Muscle layer of colon (tissue), 2 donors: ENCODE results near the gene NKD2.

Source experiments
- H3K27ac ChIP-seq: one replicate; pipeline ENCODE4 v1.7.0; 2013; ENCODE audit warnings: low read depth, mild to moderate bottlenecking, low read length, moderate library complexity
- H3K27me3 ChIP-seq, 2 donors: one replicate each; pipeline ENCODE4 v1.7.0; 2013; ENCODE audit warnings: low read length in 2 of 2, mild to moderate bottlenecking in 2 of 2; ENCODE audit not compliant: insufficient read depth in 2 of 2, control insufficient read depth in 1 of 2
- H3K36me3 ChIP-seq: one replicate; pipeline ENCODE4 v1.7.0; 2013; ENCODE audit warnings: mild to moderate bottlenecking, low read length; ENCODE audit not compliant: insufficient read depth
- H3K4me1 ChIP-seq: one replicate; pipeline ENCODE4 v1.7.0; 2013; ENCODE audit warnings: mild to moderate bottlenecking, low read length; ENCODE audit not compliant: insufficient read depth
- H3K4me3 ChIP-seq, 2 donors: one replicate each; pipeline ENCODE4 v1.7.0; 2013; ENCODE audit warnings: low read length in 2 of 2, low read depth in 1 of 2, mild to moderate bottlenecking in 1 of 2, moderate library complexity in 1 of 2
- H3K9ac ChIP-seq: one replicate; pipeline ENCODE4 v1.7.0; 2013; ENCODE audit warnings: low read length
- H3K9me3 ChIP-seq: one replicate; pipeline ENCODE4 v1.7.0; 2013; ENCODE audit warnings: mild to moderate bottlenecking, low read length
- donor health status: abdominal sarcoma.
- donor health status: Adenocarcinoma of cecum.

The NKD2 gene

DNA sequence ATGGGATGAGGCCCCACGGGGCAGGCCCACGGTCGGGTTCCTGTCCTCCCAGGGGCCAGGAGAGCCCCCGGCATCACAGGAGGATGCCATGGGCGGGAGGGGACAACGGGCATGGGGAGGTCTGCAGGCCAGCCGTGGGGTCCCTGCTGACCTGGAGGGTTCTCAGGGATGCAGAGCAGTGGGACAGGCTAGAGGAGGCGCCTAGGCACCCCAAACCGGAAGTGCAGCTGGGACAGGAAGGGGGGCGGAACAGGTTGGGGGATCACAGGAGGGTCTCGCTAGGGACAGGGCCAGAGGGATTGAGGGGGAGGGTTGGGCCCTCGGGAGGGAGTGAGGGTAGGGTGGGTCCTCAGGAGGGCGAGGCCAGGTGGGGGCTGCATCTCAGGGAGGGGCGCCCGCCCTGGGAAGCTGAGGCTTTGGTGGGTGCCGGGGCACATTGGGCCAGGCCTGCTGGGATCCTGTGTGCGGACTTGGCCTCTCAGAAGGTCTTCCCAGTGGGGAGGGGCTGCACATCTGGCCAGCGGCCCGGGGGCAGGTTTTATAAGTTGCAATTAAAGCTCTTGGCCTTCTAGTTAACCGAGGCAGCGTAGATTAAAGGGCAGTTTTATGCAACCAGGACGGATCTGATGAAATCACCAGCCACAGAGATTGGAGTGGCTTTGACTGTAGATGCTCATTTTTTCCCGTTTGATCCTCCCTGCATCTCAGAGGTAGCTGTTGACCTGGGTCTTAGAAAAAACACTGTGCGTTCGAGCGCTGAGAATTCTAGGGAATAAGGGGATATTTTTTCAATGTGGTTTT, 20.1 kb downstream of the NKD2 start:
- Histone ChIP-seq H3K27ac (no peak overlapping the region), H3K4me1 (no peaks in the 10 kb centered on the region), H3K36me3 (no peaks in the 10 kb centered on the region), H3K9me3 (no peaks in the 10 kb centered on the region), H3K4me3 (no peak overlapping the region), H3K27me3 (peaks cover 0 to 4% of the 10 kb centered on the region in 2 donors), H3K9ac (no peak overlapping the region)

DNA sequence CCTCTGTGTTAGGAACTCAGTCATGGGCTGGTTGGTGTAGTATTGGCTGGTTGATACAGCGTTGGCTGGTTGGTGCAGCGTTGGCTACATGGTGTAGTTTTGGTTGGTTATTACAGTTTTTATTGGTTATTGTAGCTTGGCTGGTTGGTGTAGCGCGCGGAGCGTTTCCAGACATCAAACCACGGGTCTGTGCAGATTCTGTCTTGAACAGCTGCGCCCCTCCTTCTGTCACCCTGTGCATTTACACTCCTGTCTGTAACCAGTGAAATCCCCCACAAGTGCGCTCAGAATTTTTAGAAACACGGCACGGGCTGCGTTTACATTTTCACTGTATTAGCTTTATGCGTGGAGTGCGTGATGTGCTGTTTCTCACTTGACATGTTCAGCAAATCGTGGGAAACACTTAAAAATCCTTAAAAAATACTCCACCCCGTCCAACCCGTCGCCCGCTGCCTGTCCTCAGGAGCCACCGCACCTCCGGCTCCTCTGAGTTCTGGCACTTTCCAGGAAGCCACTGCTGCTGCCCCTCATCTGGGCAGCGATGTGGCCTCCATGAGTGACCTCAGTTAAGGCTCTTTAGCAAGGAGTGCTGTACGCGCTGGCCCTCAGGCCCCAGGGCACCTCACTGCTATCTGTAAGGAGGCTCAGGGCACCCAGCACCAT, 20.8 kb downstream of the NKD2 start:
- Histone ChIP-seq H3K4me1 (no peaks in the 10 kb centered on the region), H3K27me3 (peaks cover 0 to 4% of the 10 kb centered on the region in 2 donors), H3K9me3 (no peaks in the 10 kb centered on the region), H3K9ac (no peak overlapping the region), H3K27ac (no peak overlapping the region), H3K4me3 (no peak overlapping the region), H3K36me3 (no peaks in the 10 kb centered on the region)

DNA sequence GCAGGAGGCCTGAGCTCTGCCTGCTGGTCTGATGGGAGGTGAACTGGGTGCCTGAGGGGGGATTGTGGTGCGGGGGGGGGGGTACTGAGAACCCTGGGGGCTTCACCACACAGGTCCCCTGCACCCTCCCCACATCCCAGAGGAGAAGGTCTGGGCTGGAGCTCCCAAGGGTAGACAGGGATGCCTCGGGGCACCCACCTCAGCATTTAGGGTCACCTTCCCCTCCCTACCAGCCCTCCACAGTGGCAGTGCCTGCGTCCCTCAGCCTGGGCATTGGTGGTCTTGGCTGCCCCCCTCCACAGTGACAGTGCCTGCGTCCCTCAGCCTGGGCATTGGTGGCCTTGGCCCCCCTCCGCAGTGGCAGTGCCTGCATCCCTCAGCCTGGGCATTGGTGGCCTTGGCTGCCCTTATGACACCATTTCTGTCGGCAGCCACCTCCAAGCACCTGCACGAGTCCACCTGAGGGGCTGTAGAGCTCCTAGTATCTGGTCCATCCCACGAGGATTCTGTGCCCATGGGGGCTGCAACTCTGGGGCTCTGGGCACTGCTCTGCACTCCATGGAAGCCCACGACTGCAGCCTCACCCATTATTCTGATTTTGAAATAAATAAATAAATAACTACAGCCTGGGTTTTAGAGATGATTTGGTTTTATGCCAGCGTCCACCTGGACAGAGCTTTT, 21.5 kb downstream of the NKD2 start:
- Histone ChIP-seq H3K9me3 (no peaks in the 10 kb centered on the region), H3K27me3 (peaks cover 0 to 4% of the 10 kb centered on the region in 2 donors), H3K4me3 (no peak overlapping the region), H3K27ac (no peak overlapping the region), H3K9ac (no peak overlapping the region), H3K36me3 (no peaks in the 10 kb centered on the region), H3K4me1 (no peaks in the 10 kb centered on the region)

DNA sequence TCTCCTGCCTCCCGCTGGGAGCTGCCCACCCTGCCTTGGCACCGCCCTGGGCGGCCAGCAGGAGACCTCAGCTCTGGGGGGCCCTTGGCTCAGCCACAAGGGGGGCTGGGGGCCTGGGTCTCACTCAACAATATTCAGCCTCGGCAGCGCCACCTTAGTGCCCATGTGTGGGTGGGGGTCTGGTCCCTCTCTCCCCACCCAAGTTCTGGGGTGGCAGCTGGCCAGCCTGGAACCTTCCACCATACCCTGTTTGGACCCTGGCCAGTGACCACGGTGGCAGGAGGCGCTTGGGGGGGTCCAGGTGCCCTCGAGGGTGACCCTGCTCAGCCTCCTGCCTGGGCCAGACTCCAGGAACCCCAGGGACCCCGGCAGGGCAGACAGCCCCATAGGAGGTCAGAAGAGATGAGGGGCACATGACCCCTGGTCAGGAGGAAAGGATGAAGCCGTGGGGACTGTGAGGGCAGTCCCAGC, 22.2 kb downstream of the NKD2 start:
- H3K27me3 ChIP-seq = peaks cover 0 to 4% of the 10 kb centered on the region in 2 donors
- H3K4me3 ChIP-seq = no peak overlapping the region
- H3K9ac ChIP-seq = no peak overlapping the region
- no peaks in the 10 kb centered on the region for H3K36me3 ChIP-seq
- no peaks in the 10 kb centered on the region for H3K9me3 ChIP-seq
- no peak overlapping the region for H3K27ac ChIP-seq
- H3K4me1 ChIP-seq = no peaks in the 10 kb centered on the region

DNA sequence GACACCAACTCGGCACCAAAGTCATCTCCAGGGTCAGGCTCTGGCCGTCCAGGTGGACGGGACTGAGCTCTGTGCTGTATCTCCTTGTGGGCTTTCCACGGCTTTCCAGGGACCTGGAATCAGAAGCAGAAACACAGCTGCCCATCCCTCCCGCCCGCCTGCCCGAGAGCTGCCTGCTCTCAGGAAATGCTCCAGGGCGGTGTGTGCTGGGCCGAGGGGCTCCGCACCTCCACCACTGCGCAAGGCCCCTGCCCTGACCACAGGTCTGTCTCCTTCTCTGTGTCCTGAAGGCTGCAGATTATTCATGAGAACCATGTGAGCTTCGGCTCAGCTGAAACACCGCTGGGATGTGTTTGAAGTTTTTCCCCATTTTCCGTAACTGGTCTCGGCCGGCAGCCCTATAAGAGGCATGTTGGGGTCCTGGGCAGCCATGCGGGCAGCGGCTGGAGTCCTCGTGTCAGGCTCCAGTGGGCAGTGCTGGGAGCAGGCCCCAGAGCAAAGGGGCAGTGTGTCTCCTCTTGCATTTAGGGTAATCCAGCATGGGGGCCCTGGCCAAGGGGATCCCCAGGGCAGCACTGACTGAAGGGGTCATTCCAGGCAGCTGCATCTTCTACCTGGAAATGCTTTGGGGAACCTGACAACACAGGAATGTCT, 22.8 kb downstream of the NKD2 start:
- Histone ChIP-seq H3K4me1 (no peaks in the 10 kb centered on the region), H3K9me3 (no peaks in the 10 kb centered on the region), H3K36me3 (no peaks in the 10 kb centered on the region), H3K9ac (no peak overlapping the region), H3K27ac (no peak overlapping the region), H3K27me3 (peaks cover 0 to 4% of the 10 kb centered on the region in 2 donors), H3K4me3 (no peak overlapping the region)

DNA sequence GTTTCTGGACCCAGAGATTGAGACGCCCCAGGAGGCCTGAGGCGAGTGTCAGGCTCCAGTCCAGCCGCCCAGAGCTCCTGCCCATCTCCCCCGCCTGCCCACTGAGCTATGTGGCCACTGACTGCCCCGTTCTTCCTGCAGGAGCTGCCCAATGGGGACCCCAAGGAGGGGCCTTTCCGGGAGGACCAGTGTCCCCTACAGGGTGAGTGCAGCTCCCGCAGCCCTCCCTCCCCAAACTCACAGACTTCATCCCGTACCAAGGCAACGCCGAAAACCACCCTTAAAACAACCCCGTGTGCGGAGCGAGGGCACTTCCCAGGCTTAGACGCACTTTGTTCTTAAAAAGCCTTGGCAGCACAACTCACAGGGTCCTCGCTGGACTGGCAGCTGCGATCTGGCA, 23.4 kb downstream of the NKD2 start:
- Histone ChIP-seq H3K4me3 (no peak overlapping the region), H3K36me3 (no peaks in the 10 kb centered on the region), H3K27ac (no peak overlapping the region), H3K4me1 (no peaks in the 10 kb centered on the region), H3K9me3 (no peaks in the 10 kb centered on the region), H3K27me3 (peaks cover 0 to 4% of the 10 kb centered on the region in 2 donors), H3K9ac (no peak overlapping the region)

DNA sequence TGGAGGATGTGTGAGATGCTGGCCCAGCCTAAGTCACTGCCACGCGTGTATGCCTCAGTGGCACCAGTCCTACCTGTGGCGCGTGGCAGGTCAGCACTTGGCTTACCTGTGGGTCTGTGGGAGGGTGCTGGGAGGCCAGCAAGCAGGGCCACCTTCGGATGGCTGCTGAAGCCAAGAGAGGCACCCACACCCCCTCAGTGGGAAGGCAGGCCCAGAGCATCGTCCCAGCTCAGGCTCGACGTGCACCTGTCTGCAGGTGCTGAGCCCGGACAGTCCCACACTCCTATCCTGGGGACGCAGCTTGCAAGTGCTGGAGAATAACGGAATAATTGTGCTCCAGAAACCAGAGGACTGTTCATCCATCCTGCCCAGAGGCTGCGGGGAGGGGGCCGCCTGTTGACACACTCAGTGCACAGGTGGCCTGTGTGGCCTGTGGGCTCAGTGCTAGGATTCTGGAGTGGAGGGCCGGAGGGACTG, 24.0 kb downstream of the NKD2 start:
- H3K4me1 ChIP-seq = no peaks in the 10 kb centered on the region

DNA sequence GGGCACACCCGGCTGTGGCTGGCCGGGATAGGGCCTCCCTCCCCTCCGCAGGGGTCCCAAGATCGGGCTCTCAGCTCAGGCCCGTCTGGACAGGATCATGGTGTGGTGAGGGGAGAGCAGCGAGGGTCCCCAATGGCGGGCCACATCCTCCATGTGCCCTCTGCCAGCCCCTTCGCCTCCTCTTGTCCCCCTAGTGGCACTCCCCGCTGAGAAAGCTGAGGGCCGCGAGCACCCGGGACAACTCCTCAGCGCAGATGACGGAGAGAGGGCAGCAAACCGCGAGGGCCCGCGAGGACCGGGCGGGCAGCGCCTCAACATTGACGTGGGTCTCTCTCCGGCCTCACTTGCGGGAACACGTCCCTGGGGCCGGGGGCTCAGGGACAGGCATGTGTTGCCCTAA, 24.6 kb downstream of the NKD2 start:
- H3K27me3 ChIP-seq = peaks cover 0 to 4% of the 10 kb centered on the region in 2 donors
- no peak overlapping the region for H3K27ac ChIP-seq
- H3K36me3 ChIP-seq = no peaks in the 10 kb centered on the region
- no peaks in the 10 kb centered on the region for H3K9me3 ChIP-seq
- H3K4me1 ChIP-seq = no peaks in the 10 kb centered on the region
- no peak overlapping the region for H3K9ac ChIP-seq
- no peak overlapping the region for H3K4me3 ChIP-seq

More for the DNA sequence above, 24.0 kb downstream of the NKD2 start:
- Histone ChIP-seq H3K27ac (no peak overlapping the region), H3K4me3 (no peak overlapping the region), H3K9me3 (no peaks in the 10 kb centered on the region), H3K36me3 (no peaks in the 10 kb centered on the region), H3K9ac (no peak overlapping the region), H3K27me3 (peaks cover 0 to 4% of the 10 kb centered on the region in 2 donors)

DNA sequence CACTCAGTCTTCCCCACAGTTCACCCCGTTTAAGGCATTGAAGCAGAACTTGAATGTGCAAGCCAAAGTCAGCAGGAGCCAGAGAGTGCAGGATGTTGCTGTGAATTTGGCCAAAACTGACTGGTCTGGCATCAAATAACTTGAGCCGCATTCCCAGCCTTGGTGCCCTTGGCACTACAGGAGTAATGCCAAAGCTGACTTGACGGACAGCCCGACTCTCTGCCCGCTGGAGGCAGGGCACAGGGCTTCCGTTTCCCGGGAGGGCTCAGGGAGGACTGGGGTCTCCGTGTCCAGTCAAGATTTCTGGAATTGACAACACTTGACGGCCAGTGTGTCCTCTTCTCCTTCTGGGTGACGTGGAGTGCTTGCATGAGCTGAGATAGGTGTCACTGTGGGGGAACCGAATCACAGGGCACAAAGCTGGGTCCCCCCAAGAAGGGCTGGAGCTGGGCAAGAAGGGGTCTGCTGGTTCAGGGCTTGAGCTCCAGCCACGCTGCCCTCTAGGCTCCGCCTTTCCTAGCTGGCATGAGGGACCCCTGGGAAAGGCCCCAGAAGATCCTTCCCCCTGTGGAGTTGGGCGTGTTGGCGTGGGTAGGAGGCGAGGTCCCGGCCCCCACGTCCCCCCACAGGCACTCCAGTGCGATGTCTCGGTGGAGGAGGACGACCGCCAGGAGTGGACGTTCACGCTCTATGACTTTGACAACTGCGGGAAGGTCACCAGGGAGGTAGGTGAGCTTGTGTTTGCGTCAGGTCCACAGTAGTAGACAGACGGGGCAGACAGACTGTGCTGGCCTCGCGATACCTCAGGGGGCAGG, 25.2 kb downstream of the NKD2 start:
- Histone ChIP-seq H3K4me1 (no peaks in the 10 kb centered on the region), H3K9me3 (no peaks in the 10 kb centered on the region), H3K9ac (no peak overlapping the region), H3K4me3 (no peak overlapping the region), H3K27me3 (no peaks in the 10 kb centered on the region), H3K27ac (no peak overlapping the region), H3K36me3 (no peaks in the 10 kb centered on the region)

DNA sequence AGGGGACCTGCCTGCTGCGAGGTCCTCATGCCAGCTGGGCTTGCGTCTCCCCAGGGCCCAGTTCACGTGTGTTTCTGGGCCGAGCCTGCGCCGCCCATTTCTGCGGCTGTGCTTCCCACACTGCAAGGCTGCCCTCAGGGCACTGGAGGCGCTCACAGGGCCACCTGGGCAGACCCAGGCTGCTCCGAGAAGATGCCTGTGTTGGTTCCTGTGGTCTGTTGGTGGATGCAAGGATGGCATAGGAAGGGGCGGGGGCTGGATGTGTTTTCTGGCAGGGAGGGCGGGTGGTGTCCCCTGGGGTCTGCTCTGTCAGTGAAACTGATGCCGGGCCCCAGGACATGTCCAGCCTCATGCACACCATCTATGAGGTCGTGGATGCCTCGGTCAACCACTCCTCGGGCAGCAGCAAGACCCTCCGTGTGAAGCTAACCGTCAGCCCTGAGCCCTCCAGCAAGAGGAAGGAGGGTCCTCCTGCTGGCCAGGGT, 25.9 kb downstream of the NKD2 start:
- Histone ChIP-seq H3K27me3 (no peaks in the 10 kb centered on the region), H3K9me3 (no peaks in the 10 kb centered on the region), H3K27ac (no peak overlapping the region), H3K9ac (no peak overlapping the region), H3K4me3 (no peak overlapping the region), H3K4me1 (no peaks in the 10 kb centered on the region), H3K36me3 (no peaks in the 10 kb centered on the region)
